ENCODE results near the gene IGF1R.

Gene IGF1R

DNA sequence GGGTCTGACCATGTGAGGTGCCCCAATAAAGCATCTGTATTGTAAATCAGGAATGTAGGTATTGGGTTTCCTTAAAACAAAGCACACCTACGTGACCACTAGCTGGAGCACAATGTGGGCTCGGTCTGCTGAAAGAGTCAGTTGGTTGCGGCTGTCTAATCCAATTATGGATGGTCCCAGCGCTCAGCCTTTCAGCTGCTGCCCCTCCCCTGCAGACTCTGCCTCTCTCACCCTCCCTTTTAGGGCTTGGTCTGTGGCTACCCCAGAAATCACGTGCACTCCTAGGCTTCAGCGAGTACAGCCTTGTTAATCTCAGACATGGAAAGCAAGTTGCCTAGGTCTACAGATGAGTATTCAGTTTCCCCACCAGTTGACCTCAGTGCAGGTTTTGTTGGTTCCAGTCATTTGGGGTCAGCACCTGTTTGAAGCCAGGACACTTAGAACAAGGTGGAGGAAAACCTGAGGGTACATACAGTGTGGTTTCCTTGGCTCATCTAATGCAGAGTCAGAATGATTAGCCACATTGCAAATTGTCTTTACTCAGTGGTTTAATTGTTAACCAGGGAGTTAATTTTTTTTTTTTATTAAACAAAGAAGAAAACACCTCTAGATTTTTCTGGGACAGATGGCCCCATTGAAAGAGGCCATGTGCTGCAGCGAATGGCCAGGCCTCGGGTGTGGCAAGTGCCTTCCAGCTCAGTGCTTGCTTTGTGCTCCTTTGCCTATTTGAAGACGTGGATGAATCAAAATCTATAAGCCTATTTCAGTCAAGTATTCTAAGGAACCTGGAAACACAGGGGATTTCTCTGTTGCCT is 137.7 kb downstream of the IGF1R start:
- Histone ChIP-seq H3K9ac (ENCODE audit: low read length) (no peak overlapping the region), H3F3A (ENCODE audit: insufficient read depth) (no peaks in the 10 kb centered on the region), H3K9me3 (ENCODE audit: insufficient read depth, low read length) (no peaks in the 10 kb centered on the region), H3K79me2 (ENCODE audit: insufficient read depth, low read length) (no peaks in the 10 kb centered on the region), H3K4me2 (ENCODE audit: low read depth, low read length, poor library complexity, severe bottlenecking) (no peak overlapping the region), H4K20me1 (ENCODE audit: low read depth, low read length) (0 out of 2 replicates have a peak, but pooled peaks cover 13% of the 10 kb centered on the region), H3K27ac (ENCODE audit: low read depth, low read length) (no peak overlapping the region), H3K9me2 (replicated peaks; ENCODE audit: insufficient read depth, low read length) (no peaks in the 10 kb centered on the region), H2AFZ (ENCODE audit: low read depth, low read length, severe bottlenecking) (no peak overlapping the region), H3K27me3 (ENCODE audit: low read length) (no peaks in the 10 kb centered on the region), H3K4me3 (ENCODE audit: insufficient read depth, low read length, poor library complexity, severe bottlenecking) (no peak overlapping the region), H3K36me3 (ENCODE audit: low read length) (no peaks in the 10 kb centered on the region)
- TF ChIP-seq EZH2phosphoT487 (conservative IDR thresholded peaks at IDR 0.05; ENCODE audit: low read length) = no peak
- TF ChIP-seq, protein P1, sequence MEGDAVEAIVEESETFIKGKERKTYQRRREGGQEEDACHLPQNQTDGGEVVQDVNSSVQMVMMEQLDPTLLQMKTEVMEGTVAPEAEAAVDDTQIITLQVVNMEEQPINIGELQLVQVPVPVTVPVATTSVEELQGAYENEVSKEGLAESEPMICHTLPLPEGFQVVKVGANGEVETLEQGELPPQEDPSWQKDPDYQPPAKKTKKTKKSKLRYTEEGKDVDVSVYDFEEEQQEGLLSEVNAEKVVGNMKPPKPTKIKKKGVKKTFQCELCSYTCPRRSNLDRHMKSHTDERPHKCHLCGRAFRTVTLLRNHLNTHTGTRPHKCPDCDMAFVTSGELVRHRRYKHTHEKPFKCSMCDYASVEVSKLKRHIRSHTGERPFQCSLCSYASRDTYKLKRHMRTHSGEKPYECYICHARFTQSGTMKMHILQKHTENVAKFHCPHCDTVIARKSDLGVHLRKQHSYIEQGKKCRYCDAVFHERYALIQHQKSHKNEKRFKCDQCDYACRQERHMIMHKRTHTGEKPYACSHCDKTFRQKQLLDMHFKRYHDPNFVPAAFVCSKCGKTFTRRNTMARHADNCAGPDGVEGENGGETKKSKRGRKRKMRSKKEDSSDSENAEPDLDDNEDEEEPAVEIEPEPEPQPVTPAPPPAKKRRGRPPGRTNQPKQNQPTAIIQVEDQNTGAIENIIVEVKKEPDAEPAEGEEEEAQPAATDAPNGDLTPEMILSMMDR (IDR thresholded peaks at IDR 0.05; ENCODE audit: insufficient read depth, low read length, poor library complexity, severe bottlenecking) = no peak

DNA sequence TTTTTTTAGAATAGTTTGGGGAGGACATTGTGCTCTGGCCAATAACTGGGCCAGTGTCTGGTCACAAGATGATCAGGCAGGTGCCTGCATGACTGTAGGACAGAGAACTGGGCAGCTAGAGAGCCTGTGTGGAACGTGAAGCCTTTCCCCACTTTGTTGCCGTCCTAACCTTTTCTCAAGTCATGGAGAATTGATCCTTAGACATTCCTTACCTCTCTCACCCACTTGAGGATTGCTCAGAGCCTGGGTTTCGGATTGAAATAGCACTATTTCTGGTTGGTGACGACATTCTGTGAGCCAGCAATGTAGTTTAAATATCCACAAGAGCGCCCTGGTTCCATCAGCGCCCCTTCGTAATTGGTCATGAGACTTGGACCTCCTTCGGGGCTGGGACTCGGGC is 138.4 kb downstream of the IGF1R start:
- no peaks in the 10 kb centered on the region for H3K36me3 ChIP-seq (ENCODE audit: low read length)
- no peaks in the 10 kb centered on the region for H3K9me2 ChIP-seq (replicated peaks; ENCODE audit: insufficient read depth, low read length)
- H3K27me3 ChIP-seq (ENCODE audit: low read length) = no peaks in the 10 kb centered on the region
- H3F3A ChIP-seq (ENCODE audit: insufficient read depth) = no peaks in the 10 kb centered on the region
- no peaks in the 10 kb centered on the region for H3K79me2 ChIP-seq (ENCODE audit: insufficient read depth, low read length)
- H3K9me3 ChIP-seq (ENCODE audit: insufficient read depth, low read length) = no peaks in the 10 kb centered on the region
- no peak overlapping the region for H3K4me3 ChIP-seq (ENCODE audit: insufficient read depth, low read length, poor library complexity, severe bottlenecking)
- 0 out of 2 replicates have a peak, but pooled peaks cover 20% of the 10 kb centered on the region for H4K20me1 ChIP-seq (ENCODE audit: low read depth, low read length)
- no peak overlapping the region for H3K4me2 ChIP-seq (ENCODE audit: low read depth, low read length, poor library complexity, severe bottlenecking)
- H3K9ac ChIP-seq (ENCODE audit: low read length) = no peak overlapping the region
- TF ChIP-seq, protein P1 (IDR thresholded peaks at IDR 0.05; ENCODE audit: insufficient read depth, low read length, poor library complexity, severe bottlenecking) = no peak
- TF ChIP-seq EZH2phosphoT487 (conservative IDR thresholded peaks at IDR 0.05; ENCODE audit: low read length) = no peak
- H3K27ac ChIP-seq (ENCODE audit: low read depth, low read length) = no peak overlapping the region
- H2AFZ ChIP-seq (ENCODE audit: low read depth, low read length, severe bottlenecking) = no peak overlapping the region

DNA sequence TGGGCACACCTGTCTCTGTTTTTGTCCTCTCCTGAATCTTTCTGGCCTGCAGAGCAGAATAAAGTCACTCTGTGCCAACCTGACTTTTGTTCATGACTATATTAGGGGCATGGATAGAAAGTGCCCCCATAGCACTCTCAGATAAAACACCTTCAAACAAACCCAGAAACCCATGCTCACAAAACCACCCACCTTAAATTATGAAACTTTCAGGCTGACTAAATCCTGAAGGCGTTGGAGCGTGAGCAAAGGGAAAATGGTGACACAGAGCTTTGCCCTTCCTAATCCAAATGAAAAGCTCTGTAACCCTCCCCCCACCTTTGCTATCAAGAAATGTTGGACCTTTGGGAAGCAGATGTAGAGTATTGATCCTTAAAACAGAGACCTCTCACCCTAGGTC is 138.9 kb downstream of the IGF1R start:
- no peaks in the 10 kb centered on the region for H3K9me2 ChIP-seq (replicated peaks; ENCODE audit: insufficient read depth, low read length)
- no peak overlapping the region for H3K9ac ChIP-seq (ENCODE audit: low read length)
- no peaks in the 10 kb centered on the region for H3K36me3 ChIP-seq (ENCODE audit: low read length)
- H3K27me3 ChIP-seq (ENCODE audit: low read length) = no peaks in the 10 kb centered on the region
- no peak overlapping the region for H2AFZ ChIP-seq (ENCODE audit: low read depth, low read length, severe bottlenecking)
- H3K4me2 ChIP-seq (ENCODE audit: low read depth, low read length, poor library complexity, severe bottlenecking) = no peak overlapping the region
- H3K9me3 ChIP-seq (ENCODE audit: insufficient read depth, low read length) = no peaks in the 10 kb centered on the region
- H4K20me1 ChIP-seq (ENCODE audit: low read depth, low read length) = 0 out of 2 replicates have a peak, but pooled peaks cover 20% of the 10 kb centered on the region
- H3K27ac ChIP-seq (ENCODE audit: low read depth, low read length) = no peak overlapping the region
- no peaks in the 10 kb centered on the region for H3K79me2 ChIP-seq (ENCODE audit: insufficient read depth, low read length)
- no peak overlapping the region for H3K4me3 ChIP-seq (ENCODE audit: insufficient read depth, low read length, poor library complexity, severe bottlenecking)
- no peaks in the 10 kb centered on the region for H3F3A ChIP-seq (ENCODE audit: insufficient read depth)
- no peak for TF ChIP-seq EZH2phosphoT487 (conservative IDR thresholded peaks at IDR 0.05; ENCODE audit: low read length)
- TF ChIP-seq, protein P1 (IDR thresholded peaks at IDR 0.05; ENCODE audit: insufficient read depth, low read length, poor library complexity, severe bottlenecking) = no peak
